Activated naive CD4-positive, alpha-beta T cell treated with anti-CD3 and anti-CD28 coated beads for 36 hours (primary cell): ENCODE data around the gene NFKB1. TPM values are rescaled to one million over a fixed set of nuclear protein-coding genes. Genes with fewer than 3 reads are reported as not detected.
"Not testable (repeated sequence)": the region's sequence is repeated elsewhere in the genome, so short reads cannot be mapped to it uniquely, and the experiment has no call there.

Source experiments
- CTCF ChIA-PET: fragments of 350-600 bp; sonication (Branson Sonifier 250); formaldehyde crosslinking; loops from one replicate; lab custom pipeline; 2021; ENCODE audit warnings: antibody characterized with exemption; lab: Charles Lee
- DNase-seq: peaks from one replicate; pipeline ENCODE4 v3.0.0-alpha.2; 2020
- H3K27ac Mint-ChIP-seq: one replicate; pipeline ENCODE4 v1.8.0; 2021; ENCODE audit warnings: mild to moderate bottlenecking, mixed read lengths
- H3K27me3 Mint-ChIP-seq: one replicate; pipeline ENCODE4 v1.8.0; 2021; ENCODE audit warnings: low read depth, mixed read lengths
- H3K36me3 Mint-ChIP-seq: one replicate; pipeline ENCODE4 v1.8.0; 2021; ENCODE audit warnings: low read depth, mixed read lengths
- H3K4me1 Mint-ChIP-seq: one replicate; pipeline ENCODE4 v1.8.0; 2021; ENCODE audit warnings: low read depth, mixed read lengths
- H3K4me3 Mint-ChIP-seq: one replicate; pipeline ENCODE4 v1.8.0; 2021; ENCODE audit warnings: mild to moderate bottlenecking, moderate library complexity, mixed read lengths
- H3K9me3 Mint-ChIP-seq: one replicate; pipeline ENCODE4 v1.8.0; 2021; ENCODE audit warnings: mixed read lengths
- intact Hi-C: fragments of 100-400 bp; cut with micrococcal nuclease; formaldehyde crosslinking; loops from one replicate; pipeline ENCODE4 v1.15.1; 2023
- total RNA-seq, 2 experiments: library from RNA; stranded (reverse); gene quantifications; one replicate each; pipeline ENCODE4 v1.2.3, GENCODE V29; 2021

The NFKB1 gene
- total RNA-seq, 2 experiments from 2014 or later, result 121 to 134 TPM

GRCh38 chr4:102567427-102567826, 66.3 kb downstream of the NFKB1 start:
- Mint-ChIP-seq H3K4me1 (peaks cover 63% of the 10 kb centered on the region), H3K36me3 (peaks cover 49% of the 10 kb centered on the region), H3K9me3 (peaks cover 3% of the 10 kb centered on the region), H3K27ac (no peak overlapping the region), H3K4me3 (no peak overlapping the region), H3K27me3 (no peaks in the 10 kb centered on the region)
- intact Hi-C loops, result no loop called here
- CTCF ChIA-PET, result interaction anchor here (0.6 to 1.3 kb wide), 3 partner anchors 24 to 90 kb away, joined by 3 to 4 read pairs (median 3); no protein-coding TSS in a partner anchor
- DNase-seq, result no peak

- Mint-ChIP-seq H3K27me3 (no peaks in the 10 kb centered on the region), H3K36me3 (peaks cover 43% of the 10 kb centered on the region)
Observed at GRCh38 chr4:102569200-102569599, 68.0 kb downstream of the NFKB1 start.

GRCh38 chr4:102570211-102570610, 69.1 kb downstream of the NFKB1 start:
- Mint-ChIP-seq H3K4me1 (peaks cover 65% of the 10 kb centered on the region), H3K36me3 (peaks cover 44% of the 10 kb centered on the region)
- H3K27me3 Mint-ChIP-seq, intact Hi-C loops, H3K4me3 Mint-ChIP-seq, DNase-seq, H3K9me3 Mint-ChIP-seq, H3K27ac Mint-ChIP-seq: not testable (repeated sequence)
- CTCF ChIA-PET, result interaction anchor here (1.5 kb wide), 1 partner anchor 9 kb away, joined by 4 read pairs; no protein-coding TSS in a partner anchor

More at GRCh38 chr4:102569200-102569599, 68.0 kb downstream of the NFKB1 start:
- CTCF ChIA-PET, result interaction anchor here (1.5 kb wide), 1 partner anchor 10 kb away, joined by 4 read pairs; no protein-coding TSS in a partner anchor
- no peak overlapping the region for H3K4me3 Mint-ChIP-seq
- intact Hi-C loops, result no loop called here
- H3K27ac Mint-ChIP-seq, result no peak overlapping the region
- peaks cover 65% of the 10 kb centered on the region for H3K4me1 Mint-ChIP-seq
- peaks cover 3% of the 10 kb centered on the region for H3K9me3 Mint-ChIP-seq
- DNase-seq, result no peak

GRCh38 chr4:102572452-102572851, 71.3 kb downstream of the NFKB1 start:
- CTCF ChIA-PET, result no interaction called here
- peaks cover 3% of the 10 kb centered on the region for H3K9me3 Mint-ChIP-seq
- H3K27me3 Mint-ChIP-seq, result no peaks in the 10 kb centered on the region
- H3K36me3 Mint-ChIP-seq, result peaks cover 43% of the 10 kb centered on the region
- no peak overlapping the region for H3K4me3 Mint-ChIP-seq
- intact Hi-C loops, result no loop called here
- peak overlapping the region; percentile 1 for H3K27ac Mint-ChIP-seq
- H3K4me1 Mint-ChIP-seq, result peaks cover 58% of the 10 kb centered on the region
- no peak for DNase-seq

- intact Hi-C loops, result no loop called here
- no peak for DNase-seq
- no peak overlapping the region for H3K4me3 Mint-ChIP-seq
- H3K9me3 Mint-ChIP-seq, result peaks cover 3% of the 10 kb centered on the region
- H3K27ac Mint-ChIP-seq, result peak overlapping the region; percentile 2
- peaks cover 50% of the 10 kb centered on the region for H3K36me3 Mint-ChIP-seq
- H3K27me3 Mint-ChIP-seq, result no peaks in the 10 kb centered on the region
- peaks cover 68% of the 10 kb centered on the region for H3K4me1 Mint-ChIP-seq
- CTCF ChIA-PET, result no interaction called here
Observed at GRCh38 chr4:102574317-102574716, 73.2 kb downstream of the NFKB1 start.

GRCh38 chr4:102575369-102576129, 74.4 kb downstream of the NFKB1 start:
- no peak for DNase-seq
- Mint-ChIP-seq H3K9me3 (peaks cover under 1% of the 10 kb centered on the region), H3K27me3 (no peaks in the 10 kb centered on the region), H3K4me1 (peaks cover 79% of the 10 kb centered on the region), H3K4me3 (no peak overlapping the region), H3K36me3 (peaks cover 50% of the 10 kb centered on the region), H3K27ac (no peak overlapping the region)
- intact Hi-C loops, result no loop called here
- CTCF ChIA-PET, result interaction anchor here (0.7 to 1.2 kb wide), 2 partner anchors 50 to 85 kb away, joined by 3 to 5 read pairs; no protein-coding TSS in a partner anchor

GRCh38 chr4:102578270-102578669, 77.1 kb downstream of the NFKB1 start:
- intact Hi-C loops, result no loop called here
- CTCF ChIA-PET, result interaction anchor here (1.1 to 2.2 kb wide), 5 partner anchors 15 to 48 kb away, joined by 4 to 11 read pairs (median 4); no protein-coding TSS in a partner anchor
- peak overlapping the region; percentile 25 for H3K27ac Mint-ChIP-seq

GRCh38 chr4:102578819-102579218, 77.7 kb downstream of the NFKB1 start:
- Mint-ChIP-seq H3K4me1 (peaks cover 65% of the 10 kb centered on the region), H3K27me3 (no peaks in the 10 kb centered on the region), H3K9me3 (no peaks in the 10 kb centered on the region), H3K4me3 (no peak overlapping the region), H3K27ac (no peak overlapping the region), H3K36me3 (peaks cover 56% of the 10 kb centered on the region)
- intact Hi-C loops, result no loop called here
- CTCF ChIA-PET, result interaction anchor here (0.6 to 2.2 kb wide), 9 partner anchors 9 to 126 kb away, joined by 3 to 11 read pairs (median 4); no protein-coding TSS in a partner anchor
- DNase-seq, result peak; percentile 24

More at GRCh38 chr4:102578270-102578669, 77.1 kb downstream of the NFKB1 start:
- DNase-seq, result no peak
- no peak overlapping the region for H3K4me3 Mint-ChIP-seq
- H3K9me3 Mint-ChIP-seq, result no peaks in the 10 kb centered on the region
- H3K4me1 Mint-ChIP-seq, result peaks cover 66% of the 10 kb centered on the region
- H3K36me3 Mint-ChIP-seq, result peaks cover 50% of the 10 kb centered on the region
- no peaks in the 10 kb centered on the region for H3K27me3 Mint-ChIP-seq

- H3K9me3 Mint-ChIP-seq, result no peaks in the 10 kb centered on the region
- no peaks in the 10 kb centered on the region for H3K27me3 Mint-ChIP-seq
- no peak overlapping the region for H3K4me3 Mint-ChIP-seq
- CTCF ChIA-PET, result interaction anchor here (0.7 to 2.2 kb wide), 6 partner anchors 10 to 107 kb away, joined by 3 to 11 read pairs (median 4); no protein-coding TSS in a partner anchor
- no peak for DNase-seq
- peaks cover 58% of the 10 kb centered on the region for H3K36me3 Mint-ChIP-seq
- H3K27ac Mint-ChIP-seq, result peak overlapping the region; percentile 76
- intact Hi-C loops, result loop anchor here (1.0 to 2.0 kb wide), 7 partner anchors 16 to 77 kb away; no protein-coding TSS in a partner anchor
- peaks cover 62% of the 10 kb centered on the region for H3K4me1 Mint-ChIP-seq
Observed at GRCh38 chr4:102579794-102580462, 78.8 kb downstream of the NFKB1 start.

GRCh38 chr4:102580463-102580842, 79.3 kb downstream of the NFKB1 start:
- DNase-seq, result peak; percentile 43
- Mint-ChIP-seq H3K27me3 (no peaks in the 10 kb centered on the region), H3K9me3 (no peaks in the 10 kb centered on the region), H3K4me1 (peaks cover 62% of the 10 kb centered on the region), H3K36me3 (peaks cover 63% of the 10 kb centered on the region), H3K27ac (peak overlapping the region; percentile 76), H3K4me3 (no peak overlapping the region)
- intact Hi-C loops, result loop anchor here (1.0 to 2.0 kb wide), 7 partner anchors 16 to 78 kb away; no protein-coding TSS in a partner anchor
- CTCF ChIA-PET, result interaction anchor here (0.7 to 2.2 kb wide), 3 partner anchors 18 to 107 kb away, joined by 3 to 11 read pairs (median 4); no protein-coding TSS in a partner anchor

GRCh38 chr4:102584091-102584490, 82.9 kb downstream of the NFKB1 start:
- DNase-seq, result no peak
- CTCF ChIA-PET, result no interaction called here
- peaks cover 71% of the 10 kb centered on the region for H3K4me1 Mint-ChIP-seq
- peaks cover 64% of the 10 kb centered on the region for H3K36me3 Mint-ChIP-seq
- no peaks in the 10 kb centered on the region for H3K27me3 Mint-ChIP-seq
- no peak overlapping the region for H3K4me3 Mint-ChIP-seq
- intact Hi-C loops, result loop anchor here (2.0 kb wide), 1 partner anchor 15 kb away; no protein-coding TSS in a partner anchor
- H3K9me3 Mint-ChIP-seq, result no peaks in the 10 kb centered on the region
- no peak overlapping the region for H3K27ac Mint-ChIP-seq

- Mint-ChIP-seq H3K4me3 (no peak overlapping the region), H3K9me3 (no peaks in the 10 kb centered on the region), H3K27me3 (no peaks in the 10 kb centered on the region), H3K27ac (peak overlapping the region; percentile 78), H3K36me3 (peaks cover 66% of the 10 kb centered on the region), H3K4me1 (peaks cover 72% of the 10 kb centered on the region)
- CTCF ChIA-PET, result interaction anchor here (0.7 to 1.2 kb wide), 3 partner anchors 20 to 424 kb away, joined by 3 to 4 read pairs (median 3); no protein-coding TSS in a partner anchor
- DNase-seq, result peak; percentile 60
- intact Hi-C loops, result loop anchor here (1.0 to 2.0 kb wide), 3 partner anchors 13 to 27 kb away; no protein-coding TSS in a partner anchor
Observed at GRCh38 chr4:102585329-102585728, 84.2 kb downstream of the NFKB1 start.
